Cerebellar cortex (tissue), 1 donor: ENCODE measurements around the gene PERM1.

Experiments
- DNase-seq: peaks from one replicate; pipeline ENCODE4 v3.0.0-alpha.2; 2015; ENCODE audit warnings: low spot score

PERM1 gene

GRCh38 chr1:965526-966134 is 16.3 kb downstream of the PERM1 start:
- DNase-seq = no peak

- DNase-seq = no peak
Measured at GRCh38 chr1:964691-965525, 17.0 kb downstream of the PERM1 start.

GRCh38 chr1:963746-964525 is 18.0 kb downstream of the PERM1 start:
- DNase-seq = no peak

GRCh38 chr1:963301-963651 is 18.6 kb downstream of the PERM1 start:
- no peak for DNase-seq

GRCh38 chr1:962381-963300 is 19.3 kb downstream of the PERM1 start:
- DNase-seq = no peak

- no peak for DNase-seq
Measured at GRCh38 chr1:961132-961669, 20.7 kb downstream of the PERM1 start.

GRCh38 chr1:960363-961131 is 21.3 kb downstream of the PERM1 start, which contains the start of gene KLHL17:
KLHL17 (plus strand) TSS chr1:960584; CDS start chr1:960694, 110 bp downstream.
- DNase-seq = peak; percentile 60

- no peak for DNase-seq
Measured at GRCh38 chr1:959731-960362, 22.0 kb downstream of the PERM1 start.

- peak; percentile 89 for DNase-seq
Measured at GRCh38 chr1:958823-959730, 22.8 kb downstream of the PERM1 start, which contains the start of gene NOC2L. NOC2L (minus strand) TSS chr1:959256; CDS start chr1:959240, 16 bp downstream.

- no peak for DNase-seq
Measured at GRCh38 chr1:956636-957035, 25.3 kb downstream of the PERM1 start.

GRCh38 chr1:955474-955873 is 26.4 kb downstream of the PERM1 start:
- no peak for DNase-seq

GRCh38 chr1:954927-955326 is 27.0 kb downstream of the PERM1 start:
- no peak for DNase-seq

- no peak for DNase-seq
Measured at GRCh38 chr1:953524-954320, 28.2 kb downstream of the PERM1 start.

GRCh38 chr1:952603-953002 is 29.3 kb downstream of the PERM1 start:
- no peak for DNase-seq

GRCh38 chr1:952201-952600 is 29.7 kb downstream of the PERM1 start:
- DNase-seq = no peak

GRCh38 chr1:951364-951763 is 30.5 kb downstream of the PERM1 start:
- DNase-seq = peak; percentile 57

GRCh38 chr1:950881-951280 is 31.0 kb downstream of the PERM1 start:
- no peak for DNase-seq

GRCh38 chr1:950268-950667 is 31.6 kb downstream of the PERM1 start:
- no peak for DNase-seq
